Osteoblast (primary cell): ENCODE results near the gene MEIOSIN. TPM values are rescaled to one million over a fixed set of nuclear protein-coding genes. Genes with fewer than 3 reads are reported as not detected.

Source experiments
- DNase-seq: peaks from one replicate; pipeline ENCODE4 v3.0.0; 2011; ENCODE audit warnings: low spot score, mixed read lengths; ENCODE audit not compliant: insufficient read length; ENCODE audit errors: missing footprints
- H2AFZ ChIP-seq: 2 replicates; pipeline ENCODE4 v1.6.0; 2011; ENCODE audit warnings: mild to moderate bottlenecking, low read length
- H3K27ac ChIP-seq: 2 replicates; pipeline ENCODE4 v1.5.1; 2011; ENCODE audit warnings: mild to moderate bottlenecking, low read depth, low read length, moderate library complexity
- H3K27me3 ChIP-seq: 2 replicates; pipeline ENCODE4 v1.6.0; 2012; ENCODE audit warnings: mild to moderate bottlenecking, control low read depth, inconsistent platforms, low read length, moderate library complexity; ENCODE audit not compliant: insufficient read depth
- H3K36me3 ChIP-seq: 2 replicates; pipeline ENCODE4 v1.5.1; 2011; ENCODE audit warnings: mild to moderate bottlenecking, low read length, control low read depth, moderate library complexity; ENCODE audit not compliant: insufficient read depth
- H3K4me1 ChIP-seq: 2 replicates; pipeline ENCODE4 v1.5.1; 2011; ENCODE audit warnings: mild to moderate bottlenecking, low read length, control low read depth, moderate library complexity; ENCODE audit not compliant: insufficient read depth
- H3K4me2 ChIP-seq: 2 replicates; pipeline ENCODE4 v1.6.0; 2011; ENCODE audit warnings: mild to moderate bottlenecking, low read length; ENCODE audit not compliant: insufficient read depth
- H3K4me3 ChIP-seq: fragments of 200-600 bp; sonication (generic); 3 replicates; pipeline ENCODE4 v1.5.1; 2012; ENCODE audit warnings: mild to moderate bottlenecking, low read length, inconsistent platforms; ENCODE audit not compliant: insufficient read depth
- H3K79me2 ChIP-seq: 2 replicates; pipeline ENCODE4 v1.6.0; 2012; ENCODE audit warnings: mild to moderate bottlenecking, low read length, control low read depth, inconsistent platforms; ENCODE audit not compliant: insufficient read depth
- H3K9me3 ChIP-seq: 2 replicates; pipeline ENCODE4 v1.5.1; 2011; ENCODE audit warnings: low read depth, low read length, control low read depth
- H4K20me1 ChIP-seq: 2 replicates; pipeline ENCODE4 v1.6.0; 2012; ENCODE audit warnings: mild to moderate bottlenecking, low read length, control low read depth; ENCODE audit not compliant: insufficient read depth
- total RNA-seq: library from RNA; depleted of rRNA; stranded (reverse); fragments of >200 nt; gene quantifications from 2 replicates; pipeline ENCODE4 v1.2.3, GENCODE V29; 2012
- TF ChIP-seq, protein P1 (sequence below): IDR thresholded peaks from 2 replicates; pipeline ENCODE4 v1.5.1; 2011; ENCODE audit warnings: mild to moderate bottlenecking, low read depth, low read length, moderate library complexity; ENCODE audit errors: extremely low read depth

MEIOSIN gene
- total RNA-seq, 1 donor: not detected

GRCh38 chr19:45758921-45759320 is 25.7 kb downstream of the MEIOSIN start:
- Histone ChIP-seq H3K36me3 (no peaks in the 10 kb centered on the region), H3K9me3 (no peaks in the 10 kb centered on the region), H3K4me3 (no peak overlapping the region), H3K4me1 (no peaks in the 10 kb centered on the region), H4K20me1 (no peaks in the 10 kb centered on the region), H2AFZ (no peak overlapping the region), H3K4me2 (no peak overlapping the region), H3K27ac (no peak overlapping the region), H3K27me3 (no peaks in the 10 kb centered on the region), H3K79me2 (no peaks in the 10 kb centered on the region)
- DNase-seq: peak; percentile 66
- TF ChIP-seq, protein P1, sequence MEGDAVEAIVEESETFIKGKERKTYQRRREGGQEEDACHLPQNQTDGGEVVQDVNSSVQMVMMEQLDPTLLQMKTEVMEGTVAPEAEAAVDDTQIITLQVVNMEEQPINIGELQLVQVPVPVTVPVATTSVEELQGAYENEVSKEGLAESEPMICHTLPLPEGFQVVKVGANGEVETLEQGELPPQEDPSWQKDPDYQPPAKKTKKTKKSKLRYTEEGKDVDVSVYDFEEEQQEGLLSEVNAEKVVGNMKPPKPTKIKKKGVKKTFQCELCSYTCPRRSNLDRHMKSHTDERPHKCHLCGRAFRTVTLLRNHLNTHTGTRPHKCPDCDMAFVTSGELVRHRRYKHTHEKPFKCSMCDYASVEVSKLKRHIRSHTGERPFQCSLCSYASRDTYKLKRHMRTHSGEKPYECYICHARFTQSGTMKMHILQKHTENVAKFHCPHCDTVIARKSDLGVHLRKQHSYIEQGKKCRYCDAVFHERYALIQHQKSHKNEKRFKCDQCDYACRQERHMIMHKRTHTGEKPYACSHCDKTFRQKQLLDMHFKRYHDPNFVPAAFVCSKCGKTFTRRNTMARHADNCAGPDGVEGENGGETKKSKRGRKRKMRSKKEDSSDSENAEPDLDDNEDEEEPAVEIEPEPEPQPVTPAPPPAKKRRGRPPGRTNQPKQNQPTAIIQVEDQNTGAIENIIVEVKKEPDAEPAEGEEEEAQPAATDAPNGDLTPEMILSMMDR: no peak

DNA sequence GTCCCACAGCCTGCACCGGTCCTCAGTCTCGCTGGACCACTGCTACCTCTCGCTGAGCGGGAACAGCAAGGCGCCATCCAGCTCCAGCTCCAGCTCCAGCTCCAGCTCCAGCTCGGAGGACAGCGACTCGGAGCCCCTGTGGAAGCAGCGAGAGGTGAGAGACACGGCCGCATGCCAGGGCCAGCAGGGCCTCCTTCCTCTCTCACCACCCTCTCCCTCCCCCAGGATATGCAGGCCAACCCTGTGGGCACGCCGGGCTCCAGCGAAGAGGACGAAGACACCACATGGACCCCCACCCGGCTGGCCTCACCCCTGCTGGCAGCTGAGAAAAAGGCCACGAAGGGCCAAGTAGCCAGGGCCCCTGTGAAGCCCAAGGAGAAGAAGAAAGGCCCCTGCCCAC is 28.5 kb downstream of the MEIOSIN start:
- H3K27ac ChIP-seq: no peak overlapping the region
- H4K20me1 ChIP-seq: no peaks in the 10 kb centered on the region
- H3K27me3 ChIP-seq: no peaks in the 10 kb centered on the region
- H3K79me2 ChIP-seq: peaks cover 8% of the 10 kb centered on the region
- H3K4me1 ChIP-seq: peaks cover 8% of the 10 kb centered on the region
- no peaks in the 10 kb centered on the region for H3K9me3 ChIP-seq
- no peaks in the 10 kb centered on the region for H3K36me3 ChIP-seq
- H2AFZ ChIP-seq: no peak overlapping the region
- no peak for DNase-seq
- TF ChIP-seq, protein P1: no peak
- H3K4me3 ChIP-seq: no peak overlapping the region
- H3K4me2 ChIP-seq: no peak overlapping the region

DNA sequence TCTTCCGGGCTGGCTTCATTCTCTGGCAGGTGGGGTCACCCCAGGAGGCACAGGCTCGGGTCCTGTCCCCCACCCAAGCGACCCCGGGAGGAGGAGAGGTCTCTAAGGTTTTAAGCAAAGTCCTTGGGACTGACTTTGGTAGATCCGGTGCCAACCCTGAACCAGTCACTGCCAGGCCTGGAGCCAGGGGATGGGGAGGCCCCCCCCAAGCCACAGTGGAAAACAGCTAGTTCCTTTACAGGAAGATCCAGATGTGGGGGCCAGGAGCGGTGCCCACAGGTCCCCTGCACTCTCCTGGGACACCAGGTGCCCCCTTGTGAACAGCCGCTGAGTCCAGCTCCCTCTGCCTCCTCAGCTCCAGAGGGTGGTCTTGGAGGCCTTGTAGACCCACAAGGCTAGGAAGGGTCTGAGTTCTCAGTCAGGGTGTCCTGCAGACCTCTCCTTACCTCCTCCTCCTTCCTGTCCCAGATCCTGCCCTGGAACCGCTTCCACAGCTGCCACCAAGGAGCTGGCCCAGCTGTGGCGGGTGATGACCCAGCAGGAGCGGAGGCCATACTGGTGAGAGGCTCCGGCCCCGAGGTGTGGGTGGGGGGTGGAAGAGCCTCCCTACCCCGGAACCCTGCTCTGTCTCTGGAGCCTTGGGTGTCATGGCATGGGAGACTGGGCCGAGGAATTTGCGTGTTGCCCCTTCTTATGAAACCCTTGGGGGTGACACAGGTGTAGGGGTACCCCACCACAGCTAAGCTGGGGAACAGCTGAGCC is 29.8 kb downstream of the MEIOSIN start:
- Histone ChIP-seq H3K9me3 (no peaks in the 10 kb centered on the region), H3K79me2 (peaks cover 8% of the 10 kb centered on the region), H3K4me1 (peaks cover 13% of the 10 kb centered on the region), H3K27me3 (no peaks in the 10 kb centered on the region), H2AFZ (no peak overlapping the region), H3K27ac (no peak overlapping the region), H3K36me3 (no peaks in the 10 kb centered on the region), H4K20me1 (no peaks in the 10 kb centered on the region), H3K4me2 (no peak overlapping the region), H3K4me3 (no peak overlapping the region)
- DNase-seq: peak; percentile 86
- TF ChIP-seq, protein P1: no peak

DNA sequence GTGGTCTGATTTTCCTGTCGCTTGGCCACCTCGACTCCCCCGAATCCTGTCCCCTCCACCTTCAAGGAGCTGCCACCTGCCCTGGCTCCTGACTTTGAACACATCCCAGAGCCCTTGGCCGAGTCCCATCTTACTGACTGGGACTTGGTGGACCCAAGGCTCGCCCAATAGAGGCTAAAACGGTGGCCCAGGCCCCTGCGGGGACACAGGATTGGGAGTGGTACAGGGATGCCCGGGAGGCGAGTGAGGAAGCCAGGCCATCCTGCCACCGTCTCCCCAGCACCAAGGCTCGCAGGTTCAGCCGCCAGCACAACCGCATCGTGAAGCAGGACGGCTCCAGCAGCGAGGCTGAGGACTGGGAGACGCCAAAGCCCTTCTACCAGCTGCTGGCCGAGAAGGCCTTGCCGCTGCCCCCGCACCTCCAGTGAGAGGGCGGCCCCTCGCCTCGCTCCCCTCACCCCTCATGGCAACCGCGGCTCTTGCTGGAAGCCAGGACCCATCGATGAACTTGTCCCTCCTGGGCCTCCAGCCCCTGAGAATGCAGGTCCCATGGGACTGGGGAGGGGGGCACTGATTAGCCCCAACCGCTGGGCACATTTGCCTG is 30.6 kb downstream of the MEIOSIN start:
- H3K9me3 ChIP-seq: no peaks in the 10 kb centered on the region
- no peaks in the 10 kb centered on the region for H3K36me3 ChIP-seq
- H3K27me3 ChIP-seq: no peaks in the 10 kb centered on the region
- H3K27ac ChIP-seq: no peak overlapping the region
- peaks cover 8% of the 10 kb centered on the region for H3K79me2 ChIP-seq
- H2AFZ ChIP-seq: no peak overlapping the region
- peaks cover 13% of the 10 kb centered on the region for H3K4me1 ChIP-seq
- no peaks in the 10 kb centered on the region for H4K20me1 ChIP-seq
- TF ChIP-seq, protein P1: no peak
- DNase-seq: peak; percentile 86
- no peak overlapping the region for H3K4me3 ChIP-seq
- no peak overlapping the region for H3K4me2 ChIP-seq
